Astrocyte (in vitro differentiated cells and primary cell): ENCODE measurements around the gene ACER1.

Experiments used
- CTCF ChIP-seq: IDR thresholded peaks from 2 replicates; pipeline ENCODE4 v1.5.1; 2011; ENCODE audit warnings: low read depth, mild to moderate bottlenecking, inconsistent platforms, low read length, moderate library complexity; ENCODE audit not compliant: insufficient read depth
- EZH2 ChIP-seq: IDR thresholded peaks from 2 replicates; pipeline ENCODE4 v1.6.1; 2012; ENCODE audit warnings: mild to moderate bottlenecking, low read length, inconsistent platforms; ENCODE audit not compliant: insufficient read depth

GRCh38 chr19:6260912-6261650 is 72.3 kb downstream of the ACER1 start:
- peak; percentile 34 for TF ChIP-seq CTCF
- TF ChIP-seq EZH2: no peak
